ENCODE data around the gene ETS2.
"Not testable (repeated sequence)": the region's sequence is repeated elsewhere in the genome, so short reads cannot be mapped to it uniquely, and the experiment has no call there.

Gene ETS2

DNA sequence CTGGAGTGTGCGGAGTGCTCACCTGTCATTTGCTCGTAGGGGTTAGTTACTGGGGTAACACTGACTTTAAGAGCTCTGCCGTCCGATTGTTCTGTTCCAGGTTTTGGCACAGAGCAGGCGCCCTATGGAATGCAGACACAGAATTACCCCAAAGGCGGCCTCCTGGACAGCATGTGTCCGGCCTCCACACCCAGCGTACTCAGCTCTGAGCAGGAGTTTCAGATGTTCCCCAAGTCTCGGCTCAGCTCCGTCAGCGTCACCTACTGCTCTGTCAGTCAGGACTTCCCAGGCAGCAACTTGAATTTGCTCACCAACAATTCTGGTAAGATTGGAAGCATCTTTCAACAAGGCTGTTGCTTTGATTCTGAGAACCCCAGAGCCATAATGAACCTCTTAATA lies 12.6 kb downstream of the ETS2 start:
- no peak for DNase-seq

DNA sequence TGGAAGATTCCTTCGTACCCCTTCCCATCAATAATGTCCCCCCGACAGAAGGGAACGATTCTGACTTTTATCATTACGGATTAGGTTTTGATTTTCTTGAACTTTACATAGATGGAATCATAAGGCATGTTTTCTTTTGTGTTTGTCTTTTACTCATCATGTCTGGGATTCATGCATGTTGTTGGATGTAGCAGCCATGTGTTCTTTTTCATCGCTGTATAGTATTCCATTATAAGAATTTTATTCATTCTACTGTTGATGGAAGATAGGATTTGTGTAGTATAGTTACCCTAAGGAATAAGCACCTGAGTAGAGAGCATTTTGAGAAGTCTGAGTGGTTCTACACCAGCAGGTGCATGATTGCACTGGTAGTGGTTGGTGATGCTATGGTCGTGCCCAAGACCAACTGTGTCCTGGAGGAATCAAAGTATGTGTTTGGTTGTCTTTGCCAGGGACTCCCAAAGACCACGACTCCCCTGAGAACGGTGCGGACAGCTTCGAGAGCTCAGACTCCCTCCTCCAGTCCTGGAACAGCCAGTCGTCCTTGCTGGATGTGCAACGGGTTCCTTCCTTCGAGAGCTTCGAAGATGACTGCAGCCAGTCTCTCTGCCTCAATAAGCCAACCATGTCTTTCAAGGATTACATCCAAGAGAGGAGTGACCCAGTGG lies 13.5 kb downstream of the ETS2 start:
- DNase-seq = no peak

DNA sequence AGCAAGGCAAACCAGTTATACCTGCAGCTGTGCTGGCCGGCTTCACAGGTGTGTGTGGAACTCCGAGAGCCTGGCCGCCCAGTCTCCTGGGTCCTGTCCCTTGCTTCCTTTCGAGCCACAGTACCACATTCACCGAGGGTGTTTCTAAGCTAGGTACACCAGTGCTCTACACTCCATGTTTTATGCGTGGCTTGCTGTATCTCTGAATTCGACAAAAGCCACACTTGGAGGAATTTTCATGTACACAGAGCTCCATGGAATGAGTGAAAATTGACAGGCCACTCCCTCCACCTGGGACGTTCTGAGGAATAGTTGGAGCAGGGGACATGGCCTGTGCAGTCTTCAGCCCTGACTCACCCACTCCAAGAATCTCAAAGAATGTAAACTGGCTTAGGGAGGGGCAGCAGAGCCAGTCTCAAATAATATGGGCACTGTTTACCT lies 14.0 kb downstream of the ETS2 start:
- no peak for DNase-seq

DNA sequence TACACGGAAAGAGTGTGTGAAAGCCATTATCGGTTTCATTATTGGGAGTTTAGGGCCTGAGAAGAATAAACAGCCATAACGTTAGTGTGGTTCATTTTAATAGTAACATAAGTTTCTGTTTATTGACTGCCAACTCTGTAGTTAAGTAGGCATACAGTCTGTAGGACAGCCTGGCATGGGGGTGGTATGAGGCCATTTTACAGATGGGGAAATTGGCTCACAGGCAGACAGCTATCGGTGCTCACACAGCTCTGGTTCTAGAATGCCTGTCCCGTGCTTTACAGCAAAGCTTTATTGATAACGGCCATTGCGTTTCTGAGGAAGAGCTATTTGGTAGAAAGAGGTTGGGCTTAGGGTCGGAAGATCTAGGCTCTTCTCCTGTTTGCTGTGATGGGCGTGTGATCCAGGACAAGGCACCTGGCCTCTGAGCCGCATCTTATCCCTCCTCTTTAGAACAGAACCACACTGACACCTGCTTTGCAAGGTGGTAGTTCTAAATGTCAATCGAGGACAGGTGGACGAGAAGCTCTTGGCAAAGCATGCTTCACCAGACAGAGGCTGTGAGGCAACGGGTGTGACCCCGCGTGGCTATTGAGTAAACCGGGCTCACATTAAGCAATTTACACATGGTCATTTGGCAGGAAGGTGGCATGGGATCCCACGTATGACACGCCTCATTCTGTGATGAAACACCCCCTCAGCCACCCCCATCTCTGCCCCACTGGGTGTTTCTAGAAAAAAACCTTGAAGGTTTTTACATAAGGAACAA lies 14.9 kb downstream of the ETS2 start:
- no peak for DNase-seq

DNA sequence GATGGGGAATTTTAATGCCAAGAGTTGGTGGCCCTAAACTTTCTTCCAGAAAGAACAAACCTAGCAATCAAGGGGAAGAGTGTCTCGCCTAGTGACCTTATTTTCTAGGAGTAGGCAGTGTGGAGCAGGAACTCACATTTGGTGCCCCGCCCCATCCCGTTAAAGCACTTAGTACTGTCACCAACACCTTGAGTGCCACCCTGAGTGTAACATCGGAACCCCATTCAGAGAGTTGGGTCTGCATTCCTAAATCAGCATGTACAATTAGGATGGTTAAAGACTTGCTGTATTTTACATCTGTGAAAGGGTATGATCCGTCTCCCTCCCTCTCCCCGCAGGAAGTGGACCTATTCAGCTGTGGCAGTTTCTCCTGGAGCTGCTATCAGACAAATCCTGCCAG lies 15.5 kb downstream of the ETS2 start:
- no peak for DNase-seq

DNA sequence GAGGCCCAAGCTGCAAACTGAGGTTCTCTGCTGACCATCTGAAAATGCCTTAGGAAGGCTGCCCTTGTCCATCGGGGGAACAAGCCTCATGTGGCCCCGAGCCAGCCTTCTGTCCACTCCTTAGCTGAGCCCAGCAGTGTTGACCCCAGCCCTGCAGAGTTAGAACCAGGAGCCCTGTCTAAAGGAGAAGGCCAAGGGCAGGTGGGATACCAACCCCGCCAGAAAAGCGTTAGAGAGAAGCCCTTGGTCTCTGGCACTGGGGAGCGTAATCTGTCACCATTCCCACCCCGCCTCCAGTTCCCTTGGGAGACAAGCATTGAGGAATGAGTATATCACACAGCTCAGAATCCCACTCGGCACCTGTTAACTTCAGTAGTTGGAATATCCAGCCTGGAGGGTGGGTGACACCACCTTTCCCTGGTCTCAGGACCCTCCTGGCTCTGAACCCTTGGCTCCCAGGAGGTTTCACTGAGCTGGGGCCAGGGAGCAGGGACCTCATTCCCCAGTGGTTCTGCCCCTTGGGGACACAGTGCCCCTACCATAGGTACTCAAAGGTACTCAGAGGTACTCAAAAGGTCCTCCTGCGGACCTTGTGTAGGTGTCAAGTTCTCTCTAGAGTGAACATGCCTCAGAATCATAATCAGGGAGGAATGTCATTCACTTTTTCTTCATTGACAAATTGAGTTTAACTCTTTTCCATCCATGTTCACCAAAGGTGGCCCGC lies 16.4 kb downstream of the ETS2 start:
- DNase-seq = no peak

DNA sequence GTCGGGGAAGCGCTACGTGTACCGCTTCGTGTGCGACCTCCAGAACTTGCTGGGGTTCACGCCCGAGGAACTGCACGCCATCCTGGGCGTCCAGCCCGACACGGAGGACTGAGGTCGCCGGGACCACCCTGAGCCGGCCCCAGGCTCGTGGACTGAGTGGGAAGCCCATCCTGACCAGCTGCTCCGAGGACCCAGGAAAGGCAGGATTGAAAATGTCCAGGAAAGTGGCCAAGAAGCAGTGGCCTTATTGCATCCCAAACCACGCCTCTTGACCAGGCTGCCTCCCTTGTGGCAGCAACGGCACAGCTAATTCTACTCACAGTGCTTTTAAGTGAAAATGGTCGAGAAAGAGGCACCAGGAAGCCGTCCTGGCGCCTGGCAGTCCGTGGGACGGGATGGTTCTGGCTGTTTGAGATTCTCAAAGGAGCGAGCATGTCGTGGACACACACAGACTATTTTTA lies 17.1 kb downstream of the ETS2 start:
- no peak for DNase-seq

DNA sequence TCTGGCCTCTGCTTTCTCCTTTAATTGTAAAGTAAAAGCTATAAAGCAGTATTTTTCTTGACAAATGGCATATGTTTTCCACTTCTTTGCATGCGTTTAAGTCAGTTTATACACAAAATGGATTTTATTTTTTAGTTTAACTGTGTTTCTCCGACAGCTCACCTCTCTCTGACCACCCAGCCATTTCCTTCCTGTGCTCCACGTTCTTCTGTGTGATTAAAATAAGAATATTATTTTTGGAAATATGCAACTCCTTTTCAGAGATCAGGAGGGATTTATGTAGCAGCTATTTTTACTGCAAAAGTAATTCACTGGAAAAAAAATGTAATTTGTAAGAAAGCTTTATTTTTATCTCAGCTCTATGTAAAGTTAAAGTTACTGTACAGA lies 18.0 kb downstream of the ETS2 start:
- no peak for DNase-seq

DNA sequence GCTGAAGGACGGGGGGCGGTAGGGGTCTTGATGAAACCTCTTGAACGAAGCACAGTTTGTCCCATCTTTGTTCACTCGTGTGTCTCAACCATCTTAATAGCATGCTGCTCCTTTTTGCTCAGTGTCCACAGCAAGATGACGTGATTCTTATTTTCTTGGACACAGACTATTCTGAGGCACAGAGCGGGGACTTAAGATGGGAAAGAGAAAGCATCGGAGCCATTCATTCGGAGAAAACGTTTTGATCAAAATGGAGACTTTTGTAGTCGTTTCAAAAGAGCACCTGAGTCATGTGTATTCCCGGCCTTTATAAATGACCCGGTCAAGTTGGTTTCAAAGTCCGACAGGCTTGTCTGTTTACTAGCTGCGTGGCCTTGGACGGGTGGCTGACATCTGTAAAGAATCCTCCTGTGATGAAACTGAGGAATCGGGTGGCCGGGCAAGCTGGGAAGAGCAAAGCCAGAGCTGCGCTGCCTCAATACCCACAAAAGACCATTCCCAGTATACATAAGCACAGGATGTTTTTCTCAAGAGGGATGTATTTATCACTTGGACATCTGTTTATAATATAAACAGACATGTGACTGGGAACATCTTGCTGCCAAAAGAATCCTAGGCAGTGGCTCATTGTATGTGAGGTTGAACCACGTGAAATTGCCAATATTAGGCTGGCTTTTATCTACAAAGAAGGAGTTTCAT lies 18.5 kb downstream of the ETS2 start:
- DNase-seq = no peak

DNA sequence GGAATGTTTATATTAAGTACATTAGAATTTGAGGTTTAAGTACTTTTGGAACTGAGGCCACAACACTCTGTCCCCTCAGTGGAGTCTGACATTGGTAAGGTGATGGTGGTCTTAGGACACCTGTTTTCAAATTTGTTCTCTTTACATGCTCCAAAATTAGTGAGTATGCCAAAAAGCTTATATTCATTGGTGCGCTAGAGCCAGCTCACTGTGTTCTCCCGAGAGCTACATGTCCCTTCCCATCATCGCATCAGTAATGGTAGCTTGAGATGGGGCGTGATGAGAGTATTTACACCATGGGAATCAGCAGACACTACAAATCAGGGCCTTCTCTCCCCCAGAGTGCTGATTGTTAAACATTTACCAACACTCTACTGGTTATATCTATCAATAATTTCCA lies 19.5 kb downstream of the ETS2 start:
- no peak for DNase-seq

DNA sequence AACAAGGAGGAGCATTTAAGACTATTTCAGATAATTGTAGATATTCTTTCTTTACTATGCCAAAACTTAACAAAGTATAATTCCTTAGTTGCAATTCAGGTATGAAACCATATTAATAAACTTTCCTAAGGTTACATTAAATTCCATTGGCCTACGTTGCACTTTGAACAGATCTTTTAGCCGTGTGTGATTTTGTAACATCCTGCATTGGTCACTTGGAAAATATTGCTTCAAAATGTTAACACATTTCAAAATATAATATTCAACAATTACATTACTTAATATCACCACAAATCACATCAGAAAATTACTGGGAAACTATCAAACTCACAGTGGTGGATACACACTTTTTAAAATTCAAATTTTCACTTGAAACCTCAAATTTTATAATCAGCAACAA lies 20.2 kb downstream of the ETS2 start:
- DNase-seq = no peak

DNA sequence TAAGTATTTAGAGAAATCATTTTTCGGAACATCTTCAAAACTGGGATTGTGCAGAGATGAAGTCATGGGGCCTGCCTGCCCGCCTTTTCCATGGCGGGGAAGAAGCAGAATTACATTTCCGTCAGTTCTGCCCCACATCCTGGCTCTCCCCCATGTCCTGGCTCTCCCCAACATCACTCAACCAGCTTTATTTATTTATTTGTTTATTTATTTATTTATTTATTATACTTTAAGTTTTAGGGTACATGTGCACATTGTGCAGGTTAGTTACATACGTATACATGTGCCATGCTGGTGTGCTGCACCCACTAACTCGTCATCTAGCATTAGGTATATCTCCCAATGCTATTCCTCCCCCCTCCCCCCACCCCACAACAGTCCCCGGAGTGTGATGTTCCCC lies 22.4 kb downstream of the ETS2 start:
- not testable (repeated sequence) for DNase-seq

DNA sequence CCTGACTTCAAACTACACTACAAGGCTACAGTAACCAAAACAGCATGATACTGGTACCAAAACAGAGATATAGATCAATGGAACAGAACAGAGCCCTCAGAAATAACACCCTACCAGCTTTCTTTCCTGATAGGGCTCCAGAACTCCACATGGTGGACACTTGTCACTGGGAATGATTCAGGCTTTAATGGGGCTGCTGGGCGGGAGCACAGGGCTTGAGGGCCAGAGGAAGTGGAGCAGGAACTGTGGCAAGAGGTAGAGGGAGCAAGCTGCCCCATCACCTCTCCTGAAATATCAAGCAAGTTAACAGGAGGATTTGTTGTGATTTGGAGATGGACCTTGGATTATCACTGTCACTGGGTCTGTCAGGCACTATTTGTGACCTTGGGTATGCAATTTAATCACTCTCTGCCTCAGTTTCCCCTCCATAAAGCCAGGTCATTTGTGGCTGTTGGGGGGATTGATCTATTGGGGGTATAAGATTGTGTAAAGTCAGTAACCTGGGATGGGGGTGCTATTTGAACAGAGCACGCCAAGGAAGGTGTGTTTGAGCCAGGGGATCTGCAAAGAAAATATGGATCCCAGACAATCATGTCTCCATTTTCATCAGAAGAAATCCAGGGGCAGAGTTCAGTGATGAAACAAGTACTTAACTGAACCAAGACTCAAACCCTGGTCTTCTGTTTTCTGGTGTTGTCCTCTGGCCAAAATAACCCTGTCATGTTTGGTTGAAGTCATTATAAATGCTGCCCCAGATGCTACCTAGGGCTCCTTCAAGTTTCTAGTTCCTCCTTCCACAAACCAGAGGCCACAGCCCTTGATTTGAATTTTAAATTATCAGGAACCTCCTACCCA lies 25.2 kb downstream of the ETS2 start:
- no peak for DNase-seq

DNA sequence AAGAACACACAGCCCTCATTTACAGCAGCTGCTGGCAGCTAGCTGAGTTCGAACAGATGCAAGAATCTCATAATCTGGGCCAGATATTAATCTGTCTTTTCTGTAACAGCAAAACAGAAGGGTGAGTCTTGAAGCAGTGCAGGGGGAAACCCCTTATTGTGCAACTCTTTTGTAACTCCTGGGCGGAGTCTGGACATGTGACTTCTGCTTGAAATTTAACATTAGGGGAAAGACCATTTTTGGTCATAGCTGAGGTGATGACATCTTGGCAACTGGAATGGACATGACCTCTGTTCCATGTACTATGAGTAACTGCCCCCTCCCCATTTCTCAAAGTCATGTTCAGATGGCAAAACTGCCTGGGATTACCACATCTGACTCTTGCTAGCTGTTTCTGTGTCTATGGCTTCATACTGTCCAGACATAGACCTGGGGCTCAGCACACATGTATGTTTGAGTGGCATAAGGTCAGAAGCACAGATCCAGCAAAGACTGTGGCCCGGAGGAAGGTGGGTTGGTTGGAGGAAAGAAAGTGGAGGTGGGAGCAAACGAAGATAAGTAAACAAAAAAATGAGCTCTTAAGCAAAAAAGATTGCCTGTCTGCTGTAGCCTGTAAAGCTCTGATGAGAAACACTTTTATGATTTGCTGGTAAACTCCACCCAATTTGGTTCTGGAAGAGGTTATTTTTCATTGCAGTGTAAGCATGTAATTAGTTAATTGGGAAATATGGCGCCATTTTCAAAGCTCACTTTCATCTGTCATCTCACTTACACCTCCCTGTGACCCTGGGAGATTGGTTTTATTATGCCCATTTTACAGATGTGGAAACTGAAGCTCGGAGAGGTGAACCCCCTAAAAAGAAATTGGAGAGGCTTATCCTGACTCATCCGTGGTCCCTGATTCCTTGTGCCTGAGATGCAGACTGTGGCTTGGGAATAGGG lies 26.1 kb downstream of the ETS2 start:
- DNase-seq = no peak

DNA sequence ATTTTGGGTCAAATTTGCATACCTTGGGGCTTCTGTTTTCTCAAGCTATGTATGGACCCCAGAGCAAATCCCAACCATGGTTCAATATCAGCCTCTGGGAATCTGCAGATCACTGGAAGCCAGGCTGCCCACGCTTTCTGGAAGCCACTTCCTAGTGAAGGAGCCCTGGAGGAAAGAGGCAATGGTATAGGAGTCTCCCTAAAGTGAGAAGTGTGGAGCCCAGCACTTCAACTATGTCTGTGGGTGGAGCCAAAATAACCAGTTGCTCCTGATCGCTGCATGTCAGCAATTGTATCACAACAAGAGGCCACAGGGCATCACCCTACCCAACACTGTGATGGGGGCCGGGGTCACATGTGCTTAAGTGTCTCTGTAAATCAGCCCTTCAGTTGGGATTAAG lies 26.9 kb downstream of the ETS2 start:
- no peak for DNase-seq

DNA sequence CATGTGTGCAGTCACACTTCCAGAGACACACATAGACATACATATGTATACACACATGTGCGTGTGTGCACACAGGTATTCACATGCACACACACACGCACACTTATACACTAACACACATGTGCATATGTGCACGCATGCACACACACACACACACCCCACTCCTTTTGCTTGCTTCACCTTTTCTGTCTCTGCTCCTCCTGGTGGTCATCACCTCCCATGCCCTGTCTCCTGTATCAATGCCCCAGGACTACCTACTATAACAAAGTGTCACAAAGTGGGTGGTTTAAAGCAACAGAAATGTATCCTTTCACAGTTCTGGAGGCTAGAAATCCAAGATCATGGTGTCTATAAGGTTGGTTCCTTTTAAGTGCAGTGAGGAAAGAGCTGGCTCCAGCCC lies 27.4 kb downstream of the ETS2 start:
- no peak for DNase-seq

DNA sequence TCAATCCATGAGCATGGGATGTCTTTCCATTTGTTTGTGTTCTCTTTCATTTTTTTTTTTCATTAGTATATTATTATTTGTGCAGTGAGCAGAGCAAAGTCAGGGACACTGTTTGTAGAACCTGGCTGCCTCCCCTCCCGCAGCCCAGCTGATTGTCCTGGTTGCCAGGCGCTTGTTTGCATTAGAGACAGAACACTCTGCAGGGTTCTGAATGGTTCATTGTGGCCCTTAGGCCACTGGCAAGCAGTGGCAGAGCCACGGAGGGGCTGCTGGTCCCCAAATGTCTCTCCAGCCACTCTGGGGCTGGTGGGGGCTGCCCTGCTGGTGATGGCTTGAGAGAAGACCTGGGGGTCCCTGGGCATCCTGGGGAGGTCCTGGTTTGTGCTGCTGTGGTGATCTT lies 29.0 kb downstream of the ETS2 start:
- DNase-seq = no peak

DNA sequence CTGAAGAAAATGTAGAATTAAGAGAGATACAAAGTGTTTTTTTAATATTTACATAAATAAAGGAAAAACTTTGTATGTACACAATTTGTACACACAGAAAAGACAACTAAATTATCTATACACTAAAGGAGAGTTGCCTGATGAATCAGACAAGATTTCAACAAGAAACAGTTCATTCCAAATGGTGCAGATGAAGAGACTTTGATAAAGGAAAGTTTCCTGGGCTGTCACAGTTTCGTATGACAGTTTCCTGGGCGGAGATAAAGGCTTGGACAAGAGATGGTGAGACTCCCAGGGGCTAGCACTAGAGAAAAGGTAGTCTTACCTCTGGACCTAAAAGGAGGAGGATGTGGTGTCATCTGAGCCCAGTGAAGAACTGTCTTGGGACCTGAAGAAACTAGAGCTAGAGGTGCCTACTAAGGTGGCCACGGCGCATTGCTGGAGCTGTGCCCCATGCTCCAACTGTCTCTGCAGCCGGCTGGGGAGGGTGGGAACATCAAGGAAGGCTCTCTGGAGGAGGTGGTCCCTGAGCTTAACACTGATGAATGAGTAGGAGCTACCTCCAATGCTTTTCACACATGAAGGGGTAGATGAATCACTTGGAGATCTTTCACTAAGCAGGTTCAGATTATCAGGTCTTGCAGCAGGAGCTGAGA lies 32.2 kb downstream of the ETS2 start:
- DNase-seq = no peak

DNA sequence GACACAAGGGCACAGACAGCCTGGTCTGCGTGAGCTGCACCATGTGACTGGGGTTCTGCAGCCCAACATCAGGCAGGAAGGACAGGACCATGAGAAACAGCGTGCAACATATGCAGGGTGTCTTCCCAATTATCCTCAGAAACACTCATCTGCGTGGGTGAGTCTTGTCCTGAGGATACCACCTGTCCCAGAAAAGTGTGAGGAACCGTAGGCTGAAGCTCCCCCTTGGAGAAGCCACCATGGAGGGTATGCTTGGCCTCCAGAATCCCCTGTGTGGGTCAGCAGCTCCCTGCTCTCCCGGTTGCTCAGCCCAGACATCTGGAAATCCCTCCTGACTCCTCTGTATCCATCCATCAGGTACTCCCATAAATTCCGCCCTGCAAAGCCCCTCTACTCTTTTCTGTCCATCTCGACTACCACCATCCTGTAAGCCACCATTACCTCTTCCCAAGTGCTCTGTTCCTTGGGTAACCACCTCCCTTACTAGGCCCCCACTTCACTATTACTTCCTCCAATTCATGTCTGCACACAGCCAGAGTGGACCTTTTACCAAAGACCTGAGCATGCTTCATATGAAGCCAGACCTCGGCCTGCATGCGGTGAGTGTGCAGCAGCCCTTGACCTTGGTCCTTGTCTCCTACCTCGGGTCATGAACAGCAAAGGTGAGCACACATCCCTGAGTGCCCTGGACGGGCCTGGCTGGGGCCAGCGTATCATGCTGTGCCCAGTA lies 33.0 kb downstream of the ETS2 start:
- no peak for DNase-seq

Data from activated gamma-delta T cell treated with Interleukin-2 at 50 U/mL for 16 hours (primary cell).